Astrocyte (in vitro differentiated cells and primary cell): ENCODE data around the gene IVL. TPM values are rescaled to one million over a fixed set of nuclear protein-coding genes. Genes with fewer than 3 reads are reported as not detected.

Source experiments
- DNase-seq: peaks from one replicate; pipeline ENCODE4 v3.0.0-alpha.2; 2010; ENCODE audit warnings: low read depth
- FAIRE-seq: peaks from 2 replicates; lab custom pipeline; 2011; peaks lifted over from hg19 to GRCh38; lab: Jason Lieb, UNC
- H2AFZ ChIP-seq: 2 replicates; pipeline ENCODE4 v1.6.0; 2012; ENCODE audit warnings: low read depth, low read length, inconsistent platforms
- H3K27ac ChIP-seq: 2 replicates; pipeline ENCODE4 v1.5.1; 2011; ENCODE audit warnings: low read depth, low read length, inconsistent platforms
- H3K27me3 ChIP-seq: 2 replicates; pipeline ENCODE4 v1.6.0; 2011; ENCODE audit warnings: low read length, inconsistent platforms; ENCODE audit not compliant: insufficient read depth
- H3K36me3 ChIP-seq: 2 replicates; pipeline ENCODE4 v1.5.1; 2011; ENCODE audit warnings: low read length, inconsistent platforms; ENCODE audit not compliant: insufficient read depth
- H3K4me1 ChIP-seq: 2 replicates; pipeline ENCODE4 v1.5.1; 2011; ENCODE audit warnings: low read length, inconsistent platforms; ENCODE audit not compliant: insufficient read depth
- H3K4me2 ChIP-seq: 2 replicates; pipeline ENCODE4 v1.6.0; 2012; ENCODE audit warnings: low read length, inconsistent platforms
- H3K4me3 ChIP-seq: 2 replicates; pipeline ENCODE4 v1.5.1; 2011; ENCODE audit warnings: low read depth, mild to moderate bottlenecking, low read length, inconsistent platforms; ENCODE audit not compliant: insufficient read depth
- H3K79me2 ChIP-seq: 2 replicates; pipeline ENCODE4 v1.6.0; 2012; ENCODE audit warnings: mild to moderate bottlenecking, low read length, inconsistent platforms; ENCODE audit not compliant: insufficient read depth
- H3K9ac ChIP-seq: 2 replicates; pipeline ENCODE4 v1.6.0; 2012; ENCODE audit warnings: mild to moderate bottlenecking, low read length, inconsistent platforms
- H3K9me3 ChIP-seq: 2 replicates; pipeline ENCODE4 v1.5.1; 2012; ENCODE audit warnings: low read depth, mild to moderate bottlenecking, low read length, inconsistent platforms; ENCODE audit not compliant: insufficient read depth
- H4K20me1 ChIP-seq: 2 replicates; pipeline ENCODE4 v1.6.0; 2012; ENCODE audit warnings: low read length, inconsistent platforms; ENCODE audit not compliant: insufficient read depth
- H3K27ac Mint-ChIP-seq: one replicate; pipeline ENCODE4 v1.8.0; 2021; ENCODE audit warnings: mild to moderate bottlenecking, mixed read lengths; ENCODE audit not compliant: unreplicated experiment
- H3K27me3 Mint-ChIP-seq: one replicate; pipeline ENCODE4 v1.8.0; 2021; ENCODE audit warnings: low read depth, mixed read lengths; ENCODE audit not compliant: unreplicated experiment
- H3K36me3 Mint-ChIP-seq: one replicate; pipeline ENCODE4 v1.8.0; 2021; ENCODE audit warnings: low read depth, mixed read lengths; ENCODE audit not compliant: unreplicated experiment
- H3K4me1 Mint-ChIP-seq: one replicate; pipeline ENCODE4 v1.8.0; 2021; ENCODE audit warnings: low read depth, mixed read lengths; ENCODE audit not compliant: unreplicated experiment
- H3K4me3 Mint-ChIP-seq: one replicate; pipeline ENCODE4 v1.8.0; 2021; ENCODE audit warnings: mild to moderate bottlenecking, moderate library complexity, mixed read lengths; ENCODE audit not compliant: unreplicated experiment
- H3K9me3 Mint-ChIP-seq: one replicate; pipeline ENCODE4 v1.8.0; 2021; ENCODE audit warnings: mild to moderate bottlenecking, mixed read lengths; ENCODE audit not compliant: unreplicated experiment
- EZH2 ChIP-seq: IDR thresholded peaks from 2 replicates; pipeline ENCODE4 v1.6.1; 2012; ENCODE audit warnings: mild to moderate bottlenecking, low read length, inconsistent platforms; ENCODE audit not compliant: insufficient read depth
- total RNA-seq: library from RNA; stranded (reverse); gene quantifications from 2 replicates; pipeline ENCODE4 v1.2.1, GENCODE V29; 2021
- TF ChIP-seq, protein P1 (sequence below): IDR thresholded peaks from 2 replicates; pipeline ENCODE4 v1.5.1; 2011; ENCODE audit warnings: low read depth, mild to moderate bottlenecking, inconsistent platforms, low read length, moderate library complexity; ENCODE audit not compliant: insufficient read depth

The IVL gene
- total RNA-seq, 1 donor from 2014 or later = 0.16 TPM

DNA sequence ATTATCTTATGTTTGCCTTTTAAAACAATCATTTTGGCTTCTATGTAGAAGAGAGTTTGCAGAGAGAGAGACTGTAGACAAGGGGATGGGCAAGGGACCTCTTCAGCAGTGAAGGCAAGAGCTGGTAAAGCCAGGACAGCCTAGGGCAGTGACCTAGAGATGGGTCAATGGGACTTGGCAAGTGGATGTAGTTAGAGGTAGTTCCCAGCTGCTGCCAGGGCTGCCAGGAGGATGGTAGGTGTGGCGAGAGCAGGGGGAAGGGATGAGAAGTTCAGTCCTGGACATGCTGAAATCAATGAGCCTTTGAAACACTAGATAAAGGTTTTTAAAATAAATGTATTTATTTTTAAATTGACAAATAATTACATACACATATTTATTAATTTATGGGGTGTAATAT lies 32.3 kb downstream of the IVL start:
- Histone ChIP-seq H4K20me1 (no peaks in the 10 kb centered on the region), H3K4me1 (no peaks in the 10 kb centered on the region), H3K27ac (no peak overlapping the region), H3K4me3 (no peak overlapping the region), H3K9me3 (no peaks in the 10 kb centered on the region), H3K36me3 (no peaks in the 10 kb centered on the region), H3K79me2 (no peaks in the 10 kb centered on the region), H3K9ac (no peak overlapping the region), H3K27me3 (no peaks in the 10 kb centered on the region), H2AFZ (no peak overlapping the region), H3K4me2 (no peak overlapping the region)
- Mint-ChIP-seq H3K4me1 (no peaks in the 10 kb centered on the region), H3K9me3 (peaks cover 2% of the 10 kb centered on the region), H3K36me3 (no peaks in the 10 kb centered on the region), H3K4me3 (no peak overlapping the region), H3K27me3 (peaks cover 8% of the 10 kb centered on the region), H3K27ac (no peak overlapping the region)
- FAIRE-seq = no peak
- TF ChIP-seq, protein P1, sequence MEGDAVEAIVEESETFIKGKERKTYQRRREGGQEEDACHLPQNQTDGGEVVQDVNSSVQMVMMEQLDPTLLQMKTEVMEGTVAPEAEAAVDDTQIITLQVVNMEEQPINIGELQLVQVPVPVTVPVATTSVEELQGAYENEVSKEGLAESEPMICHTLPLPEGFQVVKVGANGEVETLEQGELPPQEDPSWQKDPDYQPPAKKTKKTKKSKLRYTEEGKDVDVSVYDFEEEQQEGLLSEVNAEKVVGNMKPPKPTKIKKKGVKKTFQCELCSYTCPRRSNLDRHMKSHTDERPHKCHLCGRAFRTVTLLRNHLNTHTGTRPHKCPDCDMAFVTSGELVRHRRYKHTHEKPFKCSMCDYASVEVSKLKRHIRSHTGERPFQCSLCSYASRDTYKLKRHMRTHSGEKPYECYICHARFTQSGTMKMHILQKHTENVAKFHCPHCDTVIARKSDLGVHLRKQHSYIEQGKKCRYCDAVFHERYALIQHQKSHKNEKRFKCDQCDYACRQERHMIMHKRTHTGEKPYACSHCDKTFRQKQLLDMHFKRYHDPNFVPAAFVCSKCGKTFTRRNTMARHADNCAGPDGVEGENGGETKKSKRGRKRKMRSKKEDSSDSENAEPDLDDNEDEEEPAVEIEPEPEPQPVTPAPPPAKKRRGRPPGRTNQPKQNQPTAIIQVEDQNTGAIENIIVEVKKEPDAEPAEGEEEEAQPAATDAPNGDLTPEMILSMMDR = no peak
- TF ChIP-seq EZH2 = no peak
- DNase-seq = no peak

DNA sequence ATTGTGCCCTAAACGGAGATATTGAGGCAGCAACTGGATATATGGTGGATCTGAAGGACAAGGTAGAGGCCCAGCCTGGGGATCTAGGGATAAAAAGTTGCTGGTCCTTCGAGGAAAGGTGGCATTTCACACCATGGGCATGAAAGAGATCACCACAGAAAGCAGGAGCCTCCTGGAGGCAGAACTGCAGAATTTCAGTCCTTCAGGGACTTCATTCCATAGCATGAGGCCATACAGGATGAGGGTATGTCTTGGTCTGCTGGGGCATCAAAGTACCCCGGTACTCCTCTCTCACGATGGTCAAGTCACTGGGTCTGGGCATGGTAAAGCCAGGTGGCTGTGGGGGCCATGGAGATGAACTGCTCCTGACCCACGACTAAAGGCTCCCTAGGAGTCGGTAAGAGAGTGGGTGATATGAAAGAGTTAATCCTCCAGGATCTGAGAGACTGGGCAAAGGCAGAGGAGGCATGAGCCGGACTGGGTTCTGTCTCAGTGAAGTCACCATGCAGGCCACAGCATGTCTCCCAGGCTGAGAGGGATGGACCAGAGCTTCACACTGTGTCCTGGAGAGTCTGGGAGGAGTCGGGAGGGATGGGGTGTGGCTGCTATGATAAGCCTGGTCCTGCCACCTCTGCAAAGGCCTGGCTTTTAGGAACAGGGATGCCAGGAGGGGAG lies 32.8 kb downstream of the IVL start:
- H3K4me2 ChIP-seq = no peak overlapping the region
- H3K4me1 ChIP-seq = no peaks in the 10 kb centered on the region
- Mint-ChIP-seq H3K27ac (no peak overlapping the region), H3K9me3 (peaks cover 2% of the 10 kb centered on the region), H3K27me3 (peaks cover 9% of the 10 kb centered on the region), H3K4me3 (no peak overlapping the region), H3K36me3 (no peaks in the 10 kb centered on the region), H3K4me1 (peaks cover under 1% of the 10 kb centered on the region)
- no peak overlapping the region for H3K9ac ChIP-seq
- no peak for DNase-seq
- no peaks in the 10 kb centered on the region for H3K36me3 ChIP-seq
- no peaks in the 10 kb centered on the region for H4K20me1 ChIP-seq
- no peak overlapping the region for H3K4me3 ChIP-seq
- H3K79me2 ChIP-seq = no peaks in the 10 kb centered on the region
- no peak for FAIRE-seq
- no peak for TF ChIP-seq EZH2
- TF ChIP-seq, protein P1 = no peak
- H3K27me3 ChIP-seq = no peaks in the 10 kb centered on the region
- no peak overlapping the region for H3K27ac ChIP-seq
- H2AFZ ChIP-seq = no peak overlapping the region
- H3K9me3 ChIP-seq = no peaks in the 10 kb centered on the region

DNA sequence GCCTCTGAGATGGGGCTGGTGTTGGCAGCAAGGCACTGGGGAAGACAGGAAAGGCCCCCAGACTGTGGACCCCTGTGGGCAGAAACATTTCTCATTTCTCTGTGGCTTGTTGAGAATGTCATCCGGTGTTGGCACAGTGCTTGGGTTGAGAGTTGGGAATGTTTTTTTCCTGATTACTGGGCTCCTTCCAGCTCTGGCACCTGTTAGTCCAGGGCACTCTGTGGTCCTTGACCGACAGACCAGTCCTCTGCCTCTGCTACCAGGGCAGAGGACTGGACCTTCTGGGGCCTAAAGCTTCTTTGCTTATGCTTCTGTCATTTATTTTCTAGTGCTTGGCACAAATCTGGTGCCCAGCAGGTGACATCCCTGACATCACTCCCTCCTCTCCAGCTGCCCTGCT lies 33.8 kb downstream of the IVL start:
- no peak for TF ChIP-seq EZH2
- TF ChIP-seq, protein P1 = no peak
- Mint-ChIP-seq H3K4me3 (no peak overlapping the region), H3K36me3 (no peaks in the 10 kb centered on the region), H3K4me1 (peaks cover 2% of the 10 kb centered on the region), H3K27me3 (peaks cover 12% of the 10 kb centered on the region), H3K9me3 (peaks cover 2% of the 10 kb centered on the region), H3K27ac (no peak overlapping the region)
- no peaks in the 10 kb centered on the region for H3K36me3 ChIP-seq
- no peak for FAIRE-seq
- no peak overlapping the region for H3K4me3 ChIP-seq
- no peaks in the 10 kb centered on the region for H3K27me3 ChIP-seq
- no peak overlapping the region for H3K27ac ChIP-seq
- H2AFZ ChIP-seq = no peak overlapping the region
- H3K9me3 ChIP-seq = no peaks in the 10 kb centered on the region
- H3K79me2 ChIP-seq = no peaks in the 10 kb centered on the region
- H3K4me1 ChIP-seq = no peaks in the 10 kb centered on the region
- DNase-seq = no peak
- no peak overlapping the region for H3K9ac ChIP-seq
- H4K20me1 ChIP-seq = no peaks in the 10 kb centered on the region
- no peak overlapping the region for H3K4me2 ChIP-seq
